ENCODE results near the gene PRKACA. TPM values are rescaled to one million over a fixed set of nuclear protein-coding genes. Genes with fewer than 3 reads are reported as not detected.

PRKACA gene
- polyA plus RNA-seq, 2 of the 4 experiments (the other 2 are of a cell fraction) = 10.0 to 40.9 TPM

GRCh38 chr19:14111486-14111885, 6.1 kb downstream of the PRKACA start:
- POLR2A ChIA-PET = no interaction called here
- no peak overlapping the region for H3K27ac ChIP-seq
- FAIRE-seq (no peak), DNase-seq (ENCODE audit: low read depth in 1 of 2, low spot score in 1 of 2) (no peak), ATAC-seq (no peak)
- CTCF ChIA-PET = interaction anchor here (0.9 kb wide), 1 partner anchor 237 kb away, joined by 3 read pairs; no protein-coding TSS in a partner anchor
- H3K4me1 ChIP-seq = peaks cover 18% of the 10 kb centered on the region
- H3K4me3 ChIP-seq = no peak overlapping the region
- H3K9me3 ChIP-seq = no peaks in the 10 kb centered on the region
- TF ChIP-seq BHLHE40 (IDR thresholded peaks at IDR 0.05; ENCODE audit: low read depth, low read length) (no peak), MYC (IDR thresholded peaks at IDR 0.05; ENCODE audit: borderline replicate concordance, low read length) (no peak), REST (IDR thresholded peaks at IDR 0.05) (no peak), ATOH8 (CRISPR knock-in tag; IDR thresholded peaks at IDR 0.05; ENCODE audit: low read depth) (no peak), RFX5 (IDR thresholded peaks at IDR 0.05) (no peak), HDAC2 (IDR thresholded peaks at IDR 0.05) (no peak), ZNF302 (CRISPR knock-in tag; IDR thresholded peaks at IDR 0.05) (no peak), JUN (IDR thresholded peaks at IDR 0.05) (no peak), MAZ (IDR thresholded peaks at IDR 0.05; ENCODE audit: borderline replicate concordance, low read depth, low read length) (no peak), TP53 (CRISPR knock-in tag; IDR thresholded peaks at IDR 0.05) (no peak), CEBPB (IDR thresholded peaks at IDR 0.05) (no peak), ELK1 (IDR thresholded peaks at IDR 0.05; ENCODE audit: low read depth, low read length) (no peak)
- no peak overlapping the region for H3K4me2 ChIP-seq
- 91% methylated on average over 1 of the region's 1 CpG for WGBS (ENCODE audit: missing lambda C conversion rate)

- CTCF ChIA-PET = interaction anchor here (0.9 to 1.2 kb wide), 2 partner anchors 35 to 237 kb away, joined by 3 read pairs; no protein-coding TSS in a partner anchor
- no peak for TF ChIP-seq SMC3 (IDR thresholded peaks at IDR 0.05)
- no peak for TF ChIP-seq POLR2AphosphoS2 (conservative IDR thresholded peaks at IDR 0.05; ENCODE audit: low read length)
- no peak for TF ChIP-seq RARB (CRISPR knock-in tag; IDR thresholded peaks at IDR 0.05)
- TF ChIP-seq BCL3 (IDR thresholded peaks at IDR 0.05) = no peak
- no peak for TF ChIP-seq POLR2A (IDR thresholded peaks at IDR 0.05; ENCODE audit: low read length)
- no peak for TF ChIP-seq PHF8 (IDR thresholded peaks at IDR 0.05; ENCODE audit: borderline replicate concordance, low read depth)
- no peak for TF ChIP-seq CBX2 (IDR thresholded peaks at IDR 0.05; ENCODE audit: borderline replicate concordance, low read depth)
- TF ChIP-seq USF2 (IDR thresholded peaks at IDR 0.05) = no peak
- no peak for TF ChIP-seq ZSCAN20 (CRISPR knock-in tag; IDR thresholded peaks at IDR 0.05)
- no peak for TF ChIP-seq JUN (IDR thresholded peaks at IDR 0.05)
- no peak for TF ChIP-seq TP53 (CRISPR knock-in tag; IDR thresholded peaks at IDR 0.05)
- no peak for TF ChIP-seq ZFP36 (IDR thresholded peaks at IDR 0.05; ENCODE audit: borderline replicate concordance, partially characterized antibody)
- no peak for TF ChIP-seq CEBPB (IDR thresholded peaks at IDR 0.05)
- H3K4me3 ChIP-seq = no peak overlapping the region
- POLR2A ChIA-PET = no interaction called here
- H3K9me3 ChIP-seq = no peaks in the 10 kb centered on the region
- no peak for FAIRE-seq
- no peak for ATAC-seq
- no peak for DNase-seq (ENCODE audit: low read depth in 1 of 2, low spot score in 1 of 2)
- no peak overlapping the region for H3K27ac ChIP-seq
- H3K4me2 ChIP-seq = no peak overlapping the region
- H3K4me1 ChIP-seq = peaks cover 14% of the 10 kb centered on the region
- WGBS (ENCODE audit: missing lambda C conversion rate) = 75% methylated on average over 1 of the region's 2 CpGs
Observed at GRCh38 chr19:14110650-14111049, 6.9 kb downstream of the PRKACA start.

Data from A549 (cell line).